H9 (cell line): ENCODE measurements around the gene TRHDE. TPM values are rescaled to one million over a fixed set of nuclear protein-coding genes. Genes with fewer than 3 reads are reported as not detected.

Experiments
- DNase-seq: peaks from one replicate; pipeline ENCODE4 v3.0.0-alpha.2; 2017
- H2AFZ ChIP-seq: one replicate; pipeline ENCODE4 v1.6.1; 2013; ENCODE audit warnings: mild to moderate bottlenecking, low read length, control low read depth, moderate library complexity
- H2AK5ac ChIP-seq: 2 replicates; pipeline ENCODE4 v1.6.1; 2013; ENCODE audit warnings: low read length, control low read depth, mixed read lengths; ENCODE audit not compliant: insufficient read length
- H2BK120ac ChIP-seq: one replicate; pipeline ENCODE4 v1.6.1; 2013; ENCODE audit warnings: low read depth, mild to moderate bottlenecking, low read length, control low read depth, inconsistent platforms; ENCODE audit not compliant: poor library complexity, severe bottlenecking
- H2BK12ac ChIP-seq: 2 replicates; pipeline ENCODE4 v1.6.1; 2013; ENCODE audit warnings: low read length, control low read depth, mixed read lengths, low read depth; ENCODE audit not compliant: insufficient read length
- H2BK15ac ChIP-seq: 2 replicates; pipeline ENCODE4 v1.6.1; 2013; ENCODE audit warnings: low read depth, low read length, control low read depth
- H2BK20ac ChIP-seq: one replicate; pipeline ENCODE4 v1.6.1; 2013; ENCODE audit warnings: low read depth, mild to moderate bottlenecking, low read length, control low read depth, inconsistent platforms; ENCODE audit not compliant: poor library complexity, severe bottlenecking
- H2BK5ac ChIP-seq: 2 replicates; pipeline ENCODE4 v1.6.1; 2013; ENCODE audit warnings: low read length, control low read depth, mixed read lengths; ENCODE audit not compliant: insufficient read length
- H3K14ac ChIP-seq: 2 replicates; pipeline ENCODE4 v1.6.1; 2013; ENCODE audit warnings: low read length, control low read depth; ENCODE audit not compliant: insufficient read depth
- H3K18ac ChIP-seq: 2 replicates; pipeline ENCODE4 v1.6.1; 2013; ENCODE audit warnings: low read depth, mild to moderate bottlenecking, mixed read lengths, low read length, control low read depth; ENCODE audit not compliant: insufficient read length
- H3K23ac ChIP-seq: 2 replicates; pipeline ENCODE4 v1.6.1; 2013; ENCODE audit warnings: low read length, control low read depth, mixed read lengths, low read depth; ENCODE audit not compliant: insufficient read length
- H3K23me2 ChIP-seq: 2 replicates; pipeline ENCODE4 v1.6.1; 2013; ENCODE audit warnings: low read depth, mild to moderate bottlenecking, mixed read lengths, low read length, control low read depth; ENCODE audit not compliant: insufficient read length, poor library complexity, severe bottlenecking
- H3K27ac ChIP-seq: 2 replicates; pipeline ENCODE4 v1.5.1; 2013; ENCODE audit warnings: low read length, control low read depth, mixed read lengths, low read depth; ENCODE audit not compliant: insufficient read length
- H3K27me3 ChIP-seq: 2 replicates; pipeline ENCODE4 v1.6.1; 2013; ENCODE audit warnings: low read length, control low read depth, inconsistent platforms; ENCODE audit not compliant: insufficient read depth
- H3K4ac ChIP-seq: 2 replicates; pipeline ENCODE4 v1.6.1; 2013; ENCODE audit warnings: low read depth, mild to moderate bottlenecking, control low read depth, inconsistent platforms, low read length, moderate library complexity
- H3K4me1 ChIP-seq: 2 replicates; pipeline ENCODE4 v1.6.1; 2013; ENCODE audit warnings: low read length, control low read depth, inconsistent platforms; ENCODE audit not compliant: insufficient read depth
- H3K4me2 ChIP-seq: 2 replicates; pipeline ENCODE4 v1.6.1; 2013; ENCODE audit warnings: low read length, control low read depth, mixed read lengths; ENCODE audit not compliant: insufficient read length, insufficient read depth
- H3K56ac ChIP-seq: 2 replicates; pipeline ENCODE4 v1.6.1; 2013; ENCODE audit warnings: low read depth, mild to moderate bottlenecking, mixed read lengths, low read length, control low read depth; ENCODE audit not compliant: insufficient read length
- H3K79me1 ChIP-seq: 2 replicates; pipeline ENCODE4 v1.6.1; 2013; ENCODE audit warnings: low read depth, mild to moderate bottlenecking, moderate library complexity, low read length, control low read depth, inconsistent platforms; ENCODE audit not compliant: insufficient read depth, poor library complexity, severe bottlenecking
- H3K79me2 ChIP-seq: 2 replicates; pipeline ENCODE4 v1.6.1; 2013; ENCODE audit warnings: low read length, control low read depth, inconsistent platforms; ENCODE audit not compliant: insufficient read depth
- H3K9ac ChIP-seq: 2 replicates; pipeline ENCODE4 v1.6.1; 2013; ENCODE audit warnings: low read length, control low read depth, mixed read lengths; ENCODE audit not compliant: insufficient read length; ENCODE audit errors: extremely low read depth
- H3K9me3 ChIP-seq: one replicate; pipeline ENCODE4 v1.6.1; 2013; ENCODE audit warnings: low read depth, low read length, inconsistent platforms; ENCODE audit not compliant: control insufficient read depth
- H3T11ph ChIP-seq: one replicate; pipeline ENCODE4 v1.6.1; 2013; ENCODE audit warnings: mild to moderate bottlenecking, low read length, control low read depth, inconsistent platforms
- H4K20me1 ChIP-seq: one replicate; pipeline ENCODE4 v1.6.1; 2013; ENCODE audit not compliant: control insufficient read depth, insufficient read length, insufficient read depth
- H4K5ac ChIP-seq: 2 replicates; pipeline ENCODE4 v1.6.1; 2013; ENCODE audit warnings: low read depth, mild to moderate bottlenecking, mixed read lengths, low read length, control low read depth; ENCODE audit not compliant: insufficient read length
- H4K8ac ChIP-seq: replicated peaks from 2 replicates; pipeline ENCODE4 v1.6.1; 2013; ENCODE audit warnings: low read length, control low read depth, mixed read lengths, low read depth; ENCODE audit not compliant: insufficient read length
- H4K91ac ChIP-seq: 2 replicates; pipeline ENCODE4 v1.6.1; 2013; ENCODE audit warnings: low read depth, mild to moderate bottlenecking, moderate library complexity, mixed read lengths, low read length, control low read depth; ENCODE audit not compliant: insufficient read length
- H3K27ac Mint-ChIP-seq, 3 experiments: 2 replicates in 2 of 3; 3 replicates in 1 of 3; pipeline ENCODE4 v1.8.0; 2020 to 2021; ENCODE audit warnings: mixed read lengths in 3 of 3, mild to moderate bottlenecking in 1 of 3, moderate library complexity in 1 of 3
- H3K27me3 Mint-ChIP-seq: 2 replicates; pipeline ENCODE4 v1.8.0; 2021; ENCODE audit warnings: low read depth, mild to moderate bottlenecking, moderate library complexity, mixed read lengths
- H3K36me3 Mint-ChIP-seq, 3 experiments: 2 replicates in 2 of 3; 3 replicates in 1 of 3; pipeline ENCODE4 v1.8.0; 2020 to 2021; ENCODE audit warnings: low read depth in 3 of 3, mixed read lengths in 3 of 3; ENCODE audit not compliant: insufficient read depth in 1 of 3
- H3K4me1 Mint-ChIP-seq, 2 experiments: 2 replicates each; pipeline ENCODE4 v1.8.0; 2020; ENCODE audit warnings: mixed read lengths in 2 of 2
- H3K4me3 Mint-ChIP-seq, 2 experiments: 2 replicates in 1 of 2; 3 replicates in 1 of 2; pipeline ENCODE4 v1.8.0; 2020 to 2021; ENCODE audit warnings: mild to moderate bottlenecking in 2 of 2, mixed read lengths in 2 of 2, moderate library complexity in 1 of 2
- H3K9me3 Mint-ChIP-seq, 2 experiments: 2 replicates in 1 of 2; 3 replicates in 1 of 2; pipeline ENCODE4 v1.8.0; 2020; ENCODE audit warnings: mild to moderate bottlenecking in 2 of 2, mixed read lengths in 2 of 2, moderate library complexity in 1 of 2
- CTCF ChIP-seq: fragments of 200-600 bp; sonication (generic); conservative IDR thresholded peaks from 3 replicates; pipeline ENCODE4 v1.8.0; 2021; ENCODE audit warnings: antibody characterized with exemption, mild to moderate bottlenecking
- WGBS: extraction: QIAGEN DNeasy Blood & Tissue Kit; methylation state at CpG from one replicate; pipeline ENCODE4 v1.1.7; 2013; ENCODE audit warnings: missing lambda C conversion rate, low lambda C conversion rate, mixed read lengths; ENCODE audit not compliant: insufficient read length; ENCODE audit errors: extremely low coverage; 5-methylcytosine and 5-hydroxymethylcytosine counted together
- total RNA-seq: library from RNA; stranded (reverse); gene quantifications from 2 replicates; pipeline ENCODE4 v1.2.1, GENCODE V29; 2021

Gene TRHDE
- total RNA-seq, 1 experiment from 2014 or later = 1.0 TPM

DNA sequence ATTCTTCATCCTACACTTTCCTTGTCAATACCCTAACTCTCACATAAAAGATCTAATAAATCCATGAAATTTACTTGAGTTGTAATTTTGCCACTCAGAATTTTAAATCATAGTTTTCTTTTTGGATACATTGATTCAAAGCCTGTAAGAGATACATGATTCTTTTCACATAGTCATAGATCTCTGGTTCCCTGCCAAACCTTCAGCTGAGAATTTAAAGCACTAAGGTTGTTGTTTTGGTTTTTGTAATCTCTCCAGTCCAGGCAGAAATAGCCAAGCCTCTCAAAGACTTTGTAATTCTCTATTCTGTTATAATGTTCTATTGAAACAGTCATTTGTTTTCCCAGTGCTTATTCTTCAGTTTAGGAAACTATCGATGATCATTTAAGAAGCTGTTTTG lies 273.9 kb downstream of the TRHDE start:
- Histone ChIP-seq H3K27ac (no peak overlapping the region), H4K8ac (no peak overlapping the region)

More for the DNA sequence above, 273.9 kb downstream of the TRHDE start:
- Mint-ChIP-seq H3K27ac (no peak overlapping the region), H3K36me3 (no peaks in the 10 kb centered on the region), H3K4me3 (no peak overlapping the region), H3K9me3 (no peaks in the 10 kb centered on the region), H3K27me3 (no peaks in the 10 kb centered on the region), H3K4me1 (peaks cover 6 to 15% of the 10 kb centered on the region in 2 experiments)
- Histone ChIP-seq H4K91ac (no peak overlapping the region), H2BK5ac (no peak overlapping the region), H2BK12ac (no peak overlapping the region), H2AK5ac (no peak overlapping the region), H3K79me2 (no peaks in the 10 kb centered on the region), H3K4me1 (no peaks in the 10 kb centered on the region; the same call in 1 of the 2 replicates), H3K23ac (no peak overlapping the region), H3K56ac (no peak overlapping the region), H3T11ph (no peak overlapping the region), H3K9ac (no peak overlapping the region), H3K4me2 (no peak overlapping the region), H3K14ac (no peak overlapping the region), H3K27me3 (no peaks in the 10 kb centered on the region), H4K5ac (no peak overlapping the region), H2BK15ac (no peak overlapping the region), H3K23me2 (no peaks in the 10 kb centered on the region), H2AFZ (no peak overlapping the region), H2BK120ac (no peak overlapping the region), H3K9me3 (no peaks in the 10 kb centered on the region), H3K4ac (no peak overlapping the region), H2BK20ac (no peak overlapping the region), H3K79me1 (no peaks in the 10 kb centered on the region), H3K18ac (no peak overlapping the region), H4K20me1 (no peaks in the 10 kb centered on the region)
- no CpG with 5 or more reads among the region's 1 CpG for WGBS
- no peak for TF ChIP-seq CTCF
- DNase-seq = no peak
